Tibial nerve (tissue), 4 donors: ENCODE data around the gene PKHD1. TPM values are rescaled to one million over a fixed set of nuclear protein-coding genes. Genes with fewer than 3 reads are reported as not detected.

Experiments
- DNase-seq, 2 donors: peaks; one replicate each; pipeline ENCODE4 v3.0.0-alpha.2; 2019; ENCODE audit warnings: low spot score in 2 of 2
- H3K27ac ChIP-seq, 4 donors: fragments of 200-600 bp; sonication (generic) in 3 of 4; one replicate each; pipeline ENCODE4 v1.5.1; 2017 to 2019; ENCODE audit warnings: mild to moderate bottlenecking in 1 of 4
- H3K27me3 ChIP-seq, 2 donors: fragments of 200-600 bp; sonication (generic) in 1 of 2; one replicate each; pipeline versions ENCODE4 v1.5.1 to v1.6.0; 2017 to 2019
- H3K36me3 ChIP-seq, 3 donors: fragments of 200-600 bp; sonication (generic); one replicate each; pipeline ENCODE4 v1.5.1; 2018 to 2019
- H3K4me1 ChIP-seq, 4 donors: fragments of 200-600 bp; sonication (generic) in 3 of 4; one replicate each; pipeline ENCODE4 v1.5.1; 2017 to 2019
- H3K4me3 ChIP-seq, 4 donors: fragments of 200-600 bp; sonication (generic) in 3 of 4; one replicate each; pipeline ENCODE4 v1.5.1; 2017 to 2019; ENCODE audit warnings: mild to moderate bottlenecking in 1 of 4, moderate library complexity in 1 of 4
- H3K9me3 ChIP-seq, 4 donors: fragments of 200-600 bp; sonication (generic) in 3 of 4; one replicate each; pipeline ENCODE4 v1.5.1; 2017 to 2019
- CTCF ChIP-seq, 5 experiments: fragments of 200-600 bp in 3 of 5; fragments of 450-650 bp in 2 of 5; sonication (generic) in 3 of 5; IDR thresholded peaks; one replicate each; pipeline ENCODE4 v1.5.1; 2016 to 2019; ENCODE audit warnings: antibody characterized with exemption in 5 of 5, mild to moderate bottlenecking in 3 of 5, moderate library complexity in 2 of 5
- EP300 ChIP-seq, 2 donors: sonication (generic); formaldehyde crosslinking; IDR thresholded peaks; one replicate each; pipeline ENCODE4 v1.6.1; 2017; ENCODE audit warnings: antibody characterized with exemption in 2 of 2, mild to moderate bottlenecking in 1 of 2
- POLR2A ChIP-seq, 2 donors: fragments of 450-650 bp; IDR thresholded peaks; one replicate each; pipeline ENCODE4 v1.6.1; 2017; ENCODE audit warnings: antibody characterized with exemption in 2 of 2, mild to moderate bottlenecking in 2 of 2, moderate library complexity in 2 of 2
- WGBS, 2 donors: methylation state at CpG; one replicate each; pipeline ENCODE4 v1.1.5; 2018; 5-methylcytosine and 5-hydroxymethylcytosine counted together
- total RNA-seq, 4 donors: library from RNA; depleted of rRNA; stranded (reverse); fragments of >200 nt; gene quantifications; one replicate each; pipeline ENCODE4 v1.1.0, GENCODE V29; 2016

PKHD1 gene
- total RNA-seq, 4 donors from 2014 or later = under 0.01 to 0.22 (median 0.20) TPM

DNA sequence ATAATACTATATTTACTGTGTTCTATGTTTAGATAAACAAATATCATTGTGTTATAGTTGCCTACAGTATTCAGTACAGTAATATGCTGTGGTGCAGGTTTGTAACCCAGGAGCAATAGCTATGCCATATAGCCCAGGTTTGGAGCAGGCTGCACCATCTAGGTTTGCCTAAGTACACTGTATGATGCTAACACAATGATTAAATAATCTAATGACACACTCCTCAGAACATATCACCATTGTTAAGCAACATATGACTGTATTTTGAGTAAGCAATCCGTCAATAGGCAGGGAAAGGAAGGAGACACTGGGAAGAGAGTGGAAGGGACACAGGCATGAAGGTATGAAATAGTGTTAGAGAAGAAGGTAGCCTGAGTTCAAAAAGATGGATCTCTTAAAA is 369.9 kb downstream of the PKHD1 start:
- TF ChIP-seq EP300 (IDR thresholded peaks at IDR 0.05) (no peak), POLR2A (IDR thresholded peaks at IDR 0.05) (no peak), CTCF (IDR thresholded peaks at IDR 0.05) (no peak)
- Histone ChIP-seq H3K27me3 (no peaks in the 10 kb centered on the region), H3K9me3 (no peaks in the 10 kb centered on the region), H3K27ac (no peak overlapping the region), H3K36me3 (no peaks in the 10 kb centered on the region), H3K4me1 (peaks cover 0 to 3% (median 0%) of the 10 kb centered on the region in 4 donors), H3K4me3 (no peak overlapping the region)
- no peak for DNase-seq
- WGBS, 2 donors = 87 to 93% methylated on average over 1 of the region's 1 CpG

- Histone ChIP-seq H3K27me3 (no peaks in the 10 kb centered on the region), H3K4me1 (peaks cover 0 to 12% (median 0%) of the 10 kb centered on the region in 4 donors), H3K27ac (peak overlapping the region in 1 of 4 donors; percentile 57), H3K36me3 (no peaks in the 10 kb centered on the region), H3K9me3 (no peaks in the 10 kb centered on the region), H3K4me3 (no peak overlapping the region)
- no peak for DNase-seq
- 36 to 49% methylated on average over 3 of the region's 3 CpGs for WGBS, 2 donors
- TF ChIP-seq CTCF (IDR thresholded peaks at IDR 0.05) (no peak), EP300 (IDR thresholded peaks at IDR 0.05) (peak in 1 of 2 donors; percentile 58)
Observed at GRCh38 chr6:51711876-51712275, 375.5 kb downstream of the PKHD1 start.

GRCh38 chr6:51706086-51706485 is 381.3 kb downstream of the PKHD1 start:
- TF ChIP-seq POLR2A (IDR thresholded peaks at IDR 0.05) (no peak), EP300 (IDR thresholded peaks at IDR 0.05) (no peak), CTCF (IDR thresholded peaks at IDR 0.05) (no peak)
- H3K4me1 ChIP-seq = peaks cover 0 to 3% (median 0%) of the 10 kb centered on the region in 4 donors
- WGBS, 2 donors = 85 to 87% methylated on average over 2 of the region's 2 CpGs
- no peaks in the 10 kb centered on the region for H3K36me3 ChIP-seq
- H3K27me3 ChIP-seq = no peaks in the 10 kb centered on the region
- DNase-seq = no peak
- H3K9me3 ChIP-seq = no peaks in the 10 kb centered on the region
- H3K27ac ChIP-seq = no peak overlapping the region
- H3K4me3 ChIP-seq = no peak overlapping the region

DNA sequence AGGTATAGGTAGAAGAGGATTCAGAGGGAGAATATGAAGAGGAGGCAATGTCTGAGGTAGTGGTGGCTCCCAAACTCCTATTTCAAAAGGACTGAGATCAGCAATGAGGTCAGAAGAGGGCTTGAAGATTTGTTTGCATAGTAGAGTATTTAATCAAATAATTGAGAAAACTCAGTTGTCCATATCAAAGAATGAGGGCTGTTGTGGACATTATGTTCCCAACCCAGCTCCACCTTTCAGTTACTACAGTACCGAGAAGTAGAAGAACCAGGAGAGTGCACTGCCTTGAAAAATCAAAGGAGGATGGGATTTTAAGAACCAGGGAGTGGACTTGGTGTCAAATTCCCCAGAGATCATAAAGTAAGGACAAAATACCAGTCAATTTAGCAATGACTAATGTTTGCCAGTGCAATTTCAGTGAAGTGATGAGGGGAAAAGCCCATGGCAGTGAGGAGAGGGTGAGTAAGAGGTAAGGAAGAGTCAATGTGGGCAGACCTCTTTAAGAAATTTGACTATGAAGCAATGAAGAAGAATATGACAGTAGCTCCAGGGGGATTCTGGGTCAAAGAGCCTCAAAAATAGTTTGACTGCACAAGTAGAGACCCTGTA is 382.4 kb downstream of the PKHD1 start:
- H3K9me3 ChIP-seq = no peaks in the 10 kb centered on the region
- WGBS, 2 donors = 91 to 96% methylated on average over 1 of the region's 1 CpG
- H3K27me3 ChIP-seq = no peaks in the 10 kb centered on the region
- H3K27ac ChIP-seq = no peak overlapping the region
- H3K4me3 ChIP-seq = no peak overlapping the region
- TF ChIP-seq CTCF (IDR thresholded peaks at IDR 0.05) (no peak), EP300 (IDR thresholded peaks at IDR 0.05) (no peak), POLR2A (IDR thresholded peaks at IDR 0.05) (no peak)
- no peaks in the 10 kb centered on the region for H3K4me1 ChIP-seq
- DNase-seq = no peak
- H3K36me3 ChIP-seq = no peaks in the 10 kb centered on the region

GRCh38 chr6:51702851-51703250 is 384.6 kb downstream of the PKHD1 start:
- 61% methylated on average over 2 of the region's 2 CpGs for WGBS, 2 donors
- H3K9me3 ChIP-seq = no peaks in the 10 kb centered on the region
- no peak overlapping the region for H3K4me3 ChIP-seq
- TF ChIP-seq CTCF (IDR thresholded peaks at IDR 0.05) (no peak), EP300 (IDR thresholded peaks at IDR 0.05) (no peak), POLR2A (IDR thresholded peaks at IDR 0.05) (no peak)
- H3K27ac ChIP-seq = no peak overlapping the region
- H3K27me3 ChIP-seq = no peaks in the 10 kb centered on the region
- DNase-seq = no peak
- no peaks in the 10 kb centered on the region for H3K4me1 ChIP-seq
- no peaks in the 10 kb centered on the region for H3K36me3 ChIP-seq
